NCI-H2196 treated with DMSO at 0.1 percent for 48 hours (cell line): Measurements from ENCODE around the gene SPINK13.
A peak's percentile ranks its signal among the peaks of the same experiment; 100 is the strongest.
"Not testable (repeated sequence)": the region's sequence is repeated elsewhere in the genome, so short reads cannot be mapped to it uniquely, and the experiment has no call there.

Source experiments
- DNase-seq: peaks from one replicate; lab custom pipeline; 2025; ENCODE audit not compliant: unreplicated experiment; lab: John Stamatoyannopoulos, UW

SPINK13 gene, protein sequence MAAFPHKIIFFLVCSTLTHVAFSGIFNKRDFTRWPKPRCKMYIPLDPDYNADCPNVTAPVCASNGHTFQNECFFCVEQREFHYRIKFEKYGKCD

DNA sequence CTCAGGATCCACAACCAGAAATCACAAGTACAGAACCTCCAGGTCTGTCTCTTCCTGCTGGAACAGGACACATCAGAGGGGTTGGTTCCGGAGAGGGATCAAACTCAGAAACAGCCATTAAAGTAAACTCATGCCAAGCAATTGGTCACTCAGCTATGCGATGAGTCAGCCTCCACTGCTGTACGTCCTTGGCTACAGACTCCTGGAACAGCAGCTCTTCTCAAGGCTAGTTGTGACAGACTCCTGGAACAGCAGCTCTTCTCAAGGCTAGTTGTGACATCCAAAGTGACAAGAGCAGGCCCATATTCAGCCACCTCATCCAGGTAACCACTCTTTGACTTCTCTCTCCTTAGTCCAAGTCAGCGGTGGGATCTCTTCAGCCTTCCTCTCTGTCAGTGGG, at the start of gene SPINK13:
TSS of gene SPINK13 (plus strand) at position 229 of the 400 bp plus-strand sequence. CDS start 1,279 bp downstream, outside the sequence.
- DNase-seq, result no peak

DNA sequence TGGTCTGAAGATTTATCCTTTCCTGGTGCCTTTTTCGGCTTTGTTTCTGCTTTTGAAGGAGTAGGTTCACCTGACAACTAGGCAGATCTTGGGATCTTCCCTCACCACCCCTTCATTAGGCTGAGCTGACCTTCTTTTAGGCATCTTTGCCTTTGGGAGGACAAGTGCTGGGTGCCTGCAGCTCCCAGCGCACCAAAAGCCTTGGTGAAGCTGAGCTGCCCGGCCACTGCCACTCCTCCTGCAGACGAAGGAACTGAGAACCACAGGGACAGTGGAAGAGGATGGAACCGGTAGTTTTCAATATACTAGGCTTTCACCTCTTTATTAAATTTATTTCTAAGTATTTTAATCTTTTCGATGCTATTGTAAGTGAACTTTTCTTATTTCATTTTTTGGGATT, 47.1 kb upstream of the SPINK13 start:
- DNase-seq, result no peak

- DNase-seq, result no peak
Observed at GRCh38 chr5:148224117-148224742, 44.4 kb upstream of the SPINK13 start.

DNA sequence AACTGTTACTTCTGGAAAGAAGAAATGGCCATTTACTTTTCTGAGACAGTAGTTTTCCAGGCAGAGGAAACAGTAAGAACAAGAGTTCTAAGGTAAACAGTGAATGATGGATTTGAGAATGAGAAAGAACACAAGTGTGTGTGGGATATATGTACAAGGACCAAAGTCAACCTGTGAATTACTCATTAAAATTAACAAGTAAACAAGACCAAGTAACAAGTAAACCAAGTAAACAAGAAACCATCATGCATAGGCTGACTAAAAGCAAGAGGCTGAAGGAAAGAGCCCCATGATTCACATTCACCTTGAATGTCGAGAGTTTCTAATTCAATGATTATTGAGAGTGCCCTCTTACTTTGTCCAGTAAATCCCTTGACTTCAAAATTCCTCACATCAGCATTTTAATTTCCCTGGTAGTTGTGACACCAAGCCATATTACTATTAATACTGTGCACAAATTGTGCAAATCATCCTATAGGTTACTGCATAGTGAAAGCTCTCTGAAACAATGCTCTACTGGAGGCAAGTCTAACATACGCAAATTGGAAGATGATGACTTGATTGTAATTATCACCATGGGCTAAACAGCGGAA, 40.1 kb upstream of the SPINK13 start:
- no peak for DNase-seq

GRCh38 chr5:148229840-148230239, 38.8 kb upstream of the SPINK13 start:
- no peak for DNase-seq

- DNase-seq, result no peak
Observed at GRCh38 chr5:148230240-148230639, 38.4 kb upstream of the SPINK13 start.

- DNase-seq, result no peak
Observed at GRCh38 chr5:148237785-148238417, 30.7 kb upstream of the SPINK13 start.

DNA sequence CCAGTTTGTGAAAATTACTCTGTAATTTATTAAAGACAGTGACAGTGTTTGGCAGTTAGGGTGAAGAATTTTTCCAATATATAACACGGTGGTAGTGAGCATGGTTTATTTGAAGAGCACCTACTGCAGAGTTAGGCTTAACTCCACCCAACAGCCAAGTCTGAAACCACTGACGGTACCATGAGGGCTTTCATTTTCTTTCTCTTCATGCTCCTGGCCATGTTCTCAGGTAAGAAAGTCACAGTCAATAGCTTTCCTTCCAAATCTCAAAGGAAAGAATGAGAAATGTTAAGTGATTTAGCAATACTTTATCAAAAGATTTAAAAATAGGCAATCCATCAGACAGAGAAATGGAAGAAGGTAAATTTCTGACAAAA, 30.2 kb upstream of the SPINK13 start, which contains the start of gene MARCOL:
TSS of gene MARCOL (plus strand) at position 108 of the 377 bp plus-strand sequence. CDS start at position 181, 73 bp downstream.
- DNase-seq, result no peak

DNA sequence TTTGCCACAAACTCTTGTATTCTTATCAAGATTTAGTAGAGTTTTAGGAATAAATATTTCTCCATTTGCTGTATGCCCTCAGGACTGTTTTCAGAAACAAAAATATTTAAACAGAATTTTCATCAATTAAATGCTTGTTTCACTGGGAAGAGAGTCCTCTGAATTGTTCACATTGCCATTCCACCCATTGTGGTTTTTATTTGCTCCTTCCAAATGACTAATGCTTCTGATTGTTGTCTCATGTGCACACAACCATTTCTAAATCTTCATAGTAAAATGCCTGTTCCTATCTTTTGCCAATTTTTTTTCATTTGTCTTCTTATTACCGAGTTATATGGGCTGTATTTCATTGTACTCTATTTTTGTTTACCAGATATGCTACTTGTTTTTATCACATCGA, 19.7 kb upstream of the SPINK13 start:
- no peak for DNase-seq

GRCh38 chr5:148255456-148255855, 13.1 kb upstream of the SPINK13 start:
- no peak for DNase-seq

DNA sequence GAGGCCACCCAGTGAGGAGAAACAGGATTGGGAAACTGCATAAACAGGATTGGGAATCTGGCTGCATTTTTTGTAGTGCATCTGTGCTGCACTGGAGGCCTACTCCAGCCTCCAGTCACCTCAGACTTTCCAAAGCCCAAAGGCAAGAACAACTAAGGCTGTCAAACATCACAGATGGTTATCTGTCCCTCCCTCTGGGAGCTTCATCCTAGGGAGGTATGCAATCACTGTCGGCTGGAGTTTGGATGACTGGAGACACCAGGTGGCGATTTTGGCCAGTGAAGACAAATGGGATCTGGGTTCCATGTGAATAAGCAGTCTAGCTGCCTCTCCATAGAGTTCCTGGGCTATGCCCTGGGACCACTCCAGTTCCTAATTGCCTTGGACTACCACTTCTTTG, 9.3 kb upstream of the SPINK13 start:
- DNase-seq, result no peak

DNA sequence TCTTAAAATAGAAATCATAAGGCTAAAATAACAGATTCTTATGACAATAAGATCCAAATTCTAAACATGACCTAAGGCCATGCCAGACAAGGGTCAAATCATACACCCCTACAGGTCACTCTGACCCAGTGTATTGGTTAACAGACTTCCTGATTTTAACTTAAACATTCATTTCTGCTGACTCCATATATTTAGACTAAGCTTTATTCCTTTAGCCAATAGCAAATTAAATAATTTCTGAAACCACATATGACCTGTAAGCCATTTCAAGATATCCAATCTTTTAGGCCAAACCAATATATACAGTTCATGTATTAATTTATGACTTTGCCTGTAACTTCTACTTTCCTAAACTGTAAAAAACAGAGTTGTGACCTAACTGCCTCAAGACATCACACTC, 7.4 kb upstream of the SPINK13 start:
- DNase-seq, result no peak

DNA sequence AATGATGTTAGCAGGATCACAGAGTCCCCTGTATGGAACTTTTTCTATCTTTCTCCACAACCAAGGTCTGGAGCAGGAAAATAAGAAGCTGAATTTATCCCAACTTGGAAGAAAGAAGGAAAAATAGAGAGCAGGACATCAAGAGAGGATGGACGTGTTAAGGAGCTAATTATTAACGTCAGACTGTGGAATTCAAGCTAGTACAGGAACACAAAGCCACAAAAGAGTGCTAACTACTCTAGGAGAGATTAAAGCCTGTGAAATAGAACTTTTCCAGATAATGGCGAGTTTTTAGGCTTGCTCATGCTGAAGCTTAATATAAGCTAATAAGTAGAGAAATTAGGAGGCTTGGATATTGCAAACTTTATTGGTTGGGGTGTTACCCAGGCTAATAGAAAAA, 632 bp upstream of the SPINK13 start:
- DNase-seq, result no peak

GRCh38 chr5:148275129-148275528, 6.5 kb downstream of the SPINK13 start:
- DNase-seq, result not testable (repeated sequence)

GRCh38 chr5:148280893-148281292, 12.3 kb downstream of the SPINK13 start:
- not testable (repeated sequence) for DNase-seq

DNA sequence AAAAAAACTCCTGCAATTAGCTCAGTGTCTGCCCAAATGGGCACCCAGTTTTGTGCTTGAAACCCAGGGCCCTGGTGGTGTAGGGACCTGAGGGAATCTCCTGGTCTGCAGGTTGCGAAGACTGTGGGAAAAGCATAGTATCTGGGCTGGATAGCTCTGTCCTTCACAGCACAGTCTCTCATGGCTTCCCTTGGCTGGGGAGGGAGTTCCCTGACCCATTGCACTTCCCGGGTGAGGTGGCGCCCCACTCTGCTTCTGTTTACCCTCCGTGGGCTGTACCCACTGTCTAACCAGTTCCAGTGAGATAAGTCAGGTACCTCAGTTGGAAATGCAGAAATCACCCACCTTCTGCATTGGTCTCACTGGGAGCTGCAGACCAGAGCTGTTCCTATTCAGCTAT, 12.7 kb downstream of the SPINK13 start:
- DNase-seq, result not testable (repeated sequence)

- peak; percentile 2 for DNase-seq
Observed at GRCh38 chr5:148290271-148291195, 21.9 kb downstream of the SPINK13 start.

GRCh38 chr5:148297731-148298130, 29.1 kb downstream of the SPINK13 start:
- DNase-seq, result no peak

GRCh38 chr5:148306446-148306845, 37.9 kb downstream of the SPINK13 start:
- DNase-seq, result no peak

GRCh38 chr5:148309019-148309418, 40.4 kb downstream of the SPINK13 start:
- no peak for DNase-seq

DNA sequence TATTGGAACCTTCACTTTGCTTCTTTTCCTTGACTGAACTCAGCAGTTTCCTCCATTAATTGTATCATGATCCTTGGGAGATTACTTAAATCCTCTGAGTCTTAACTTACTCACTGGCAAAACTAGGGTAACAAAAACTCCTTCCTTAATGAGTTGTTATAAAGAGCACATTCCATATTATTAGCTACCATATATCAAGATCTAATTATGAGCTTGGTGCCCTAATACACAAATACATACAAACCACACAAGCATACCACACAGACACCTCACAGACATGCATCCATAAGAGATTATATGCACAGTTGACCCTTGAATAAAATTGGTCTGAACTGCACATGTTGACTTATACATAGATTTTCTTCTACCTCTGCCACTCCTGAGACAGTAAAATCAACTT, 41.2 kb downstream of the SPINK13 start:
- no peak for DNase-seq
